Measurements from ENCODE around the gene GRB2. TPM values are rescaled to one million over a fixed set of nuclear protein-coding genes. Genes with fewer than 3 reads are reported as not detected.

Gene GRB2
- total RNA-seq, 1 donor: 68.8 TPM

DNA sequence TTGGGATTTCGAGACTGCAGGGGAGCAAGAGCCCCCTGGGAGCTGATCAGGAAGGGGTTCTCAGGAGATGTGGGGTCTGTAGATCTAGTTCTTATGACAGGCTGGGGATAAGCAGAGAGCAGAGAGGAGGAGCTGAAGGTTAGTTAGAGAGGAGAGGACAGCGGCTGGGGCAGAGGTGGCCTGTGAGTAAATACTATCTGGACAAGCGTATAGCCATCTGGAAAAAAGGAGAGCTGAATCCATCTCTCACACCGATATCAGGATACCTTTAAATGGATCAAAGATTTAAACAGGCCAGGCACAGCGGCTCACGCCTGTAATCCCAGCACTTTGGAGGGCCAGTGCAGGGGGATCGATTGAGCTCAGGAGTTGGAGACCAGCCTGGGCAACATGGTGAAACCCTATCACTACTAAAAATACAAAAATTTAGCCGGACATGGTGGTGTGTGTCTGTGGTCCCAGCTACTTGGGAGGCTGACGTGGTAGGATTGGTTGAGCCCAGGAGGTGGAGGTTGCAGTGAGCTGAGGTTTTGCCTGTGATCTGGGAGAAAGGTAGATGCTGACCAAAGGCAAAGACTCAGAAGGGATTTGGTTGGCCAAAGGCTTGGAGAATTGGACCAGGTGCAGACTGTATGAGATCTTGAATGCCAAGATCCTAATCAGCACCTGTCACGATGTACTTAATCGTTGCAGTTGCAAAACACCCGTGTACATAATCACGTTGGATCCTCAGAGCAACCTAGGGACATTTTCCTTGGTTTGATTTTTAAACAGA lies 97.3 kb downstream of the GRB2 start:
- no peak overlapping the region for H3K4me2 ChIP-seq (ENCODE audit: insufficient read depth, low read length)
- no peak overlapping the region for H3K4me3 ChIP-seq (ENCODE audit: insufficient read depth, low read length)
- H3K27me3 ChIP-seq (ENCODE audit: insufficient read depth, low read length): no peaks in the 10 kb centered on the region
- H3K9me3 ChIP-seq (ENCODE audit: low read depth, low read length): no peaks in the 10 kb centered on the region
- no peaks in the 10 kb centered on the region for H3K4me1 ChIP-seq (ENCODE audit: insufficient read depth, low read length)
- no peak overlapping the region for H2AFZ ChIP-seq (ENCODE audit: low read length)
- TF ChIP-seq, protein P1, sequence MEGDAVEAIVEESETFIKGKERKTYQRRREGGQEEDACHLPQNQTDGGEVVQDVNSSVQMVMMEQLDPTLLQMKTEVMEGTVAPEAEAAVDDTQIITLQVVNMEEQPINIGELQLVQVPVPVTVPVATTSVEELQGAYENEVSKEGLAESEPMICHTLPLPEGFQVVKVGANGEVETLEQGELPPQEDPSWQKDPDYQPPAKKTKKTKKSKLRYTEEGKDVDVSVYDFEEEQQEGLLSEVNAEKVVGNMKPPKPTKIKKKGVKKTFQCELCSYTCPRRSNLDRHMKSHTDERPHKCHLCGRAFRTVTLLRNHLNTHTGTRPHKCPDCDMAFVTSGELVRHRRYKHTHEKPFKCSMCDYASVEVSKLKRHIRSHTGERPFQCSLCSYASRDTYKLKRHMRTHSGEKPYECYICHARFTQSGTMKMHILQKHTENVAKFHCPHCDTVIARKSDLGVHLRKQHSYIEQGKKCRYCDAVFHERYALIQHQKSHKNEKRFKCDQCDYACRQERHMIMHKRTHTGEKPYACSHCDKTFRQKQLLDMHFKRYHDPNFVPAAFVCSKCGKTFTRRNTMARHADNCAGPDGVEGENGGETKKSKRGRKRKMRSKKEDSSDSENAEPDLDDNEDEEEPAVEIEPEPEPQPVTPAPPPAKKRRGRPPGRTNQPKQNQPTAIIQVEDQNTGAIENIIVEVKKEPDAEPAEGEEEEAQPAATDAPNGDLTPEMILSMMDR (IDR thresholded peaks at IDR 0.05; ENCODE audit: extremely low read depth, low read depth, low read length): no peak
- H3K27ac ChIP-seq (ENCODE audit: low read depth, low read length): no peak overlapping the region
- H3K79me2 ChIP-seq (ENCODE audit: insufficient read depth, low read length): no peaks in the 10 kb centered on the region
- DNase-seq (ENCODE audit: insufficient read length, low spot score, missing footprints): peak; percentile 48
- no peaks in the 10 kb centered on the region for H4K20me1 ChIP-seq (ENCODE audit: insufficient read depth, low read length)
- H3K36me3 ChIP-seq (ENCODE audit: insufficient read depth, low read length): no peaks in the 10 kb centered on the region

DNA sequence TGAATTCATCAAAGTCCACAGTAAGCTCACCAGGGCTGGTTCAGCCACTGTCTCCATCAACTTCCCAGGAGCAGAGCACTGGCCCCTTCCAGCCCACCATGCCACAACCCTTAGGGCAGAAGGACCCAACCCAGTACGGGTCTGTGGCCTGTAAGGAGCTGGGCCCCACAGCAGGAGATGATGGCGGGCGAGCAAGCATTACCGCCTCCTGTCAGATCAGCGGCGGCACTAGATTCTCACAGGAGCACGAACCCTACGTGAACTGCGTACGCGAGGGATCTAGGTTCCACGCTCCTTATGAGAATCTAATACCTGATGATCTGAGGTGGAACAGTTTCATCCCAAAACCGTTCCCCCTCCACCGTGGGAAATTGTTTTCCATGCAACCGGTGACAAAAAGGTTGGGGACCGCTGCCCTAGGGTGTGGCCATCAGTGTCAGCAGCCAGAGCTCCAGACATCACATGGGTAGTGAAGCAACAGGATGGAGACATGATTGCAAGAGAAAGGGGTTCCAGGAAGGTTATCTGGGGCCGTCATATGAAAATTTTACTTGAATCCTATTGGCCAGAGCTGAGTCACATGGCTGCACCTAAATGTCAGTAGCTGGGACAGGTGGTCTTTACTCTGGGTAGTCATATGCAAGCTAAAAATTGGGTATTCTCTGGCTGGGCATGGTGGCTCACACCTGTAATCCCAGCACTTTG lies 103.8 kb downstream of the GRB2 start:
- Histone ChIP-seq H2AFZ (ENCODE audit: low read length) (no peak overlapping the region), H3K4me1 (ENCODE audit: insufficient read depth, low read length) (no peaks in the 10 kb centered on the region), H4K20me1 (ENCODE audit: insufficient read depth, low read length) (no peaks in the 10 kb centered on the region), H3K4me2 (ENCODE audit: insufficient read depth, low read length) (no peak overlapping the region), H3K27me3 (ENCODE audit: insufficient read depth, low read length) (no peaks in the 10 kb centered on the region), H3K9me3 (ENCODE audit: low read depth, low read length) (no peaks in the 10 kb centered on the region), H3K4me3 (ENCODE audit: insufficient read depth, low read length) (no peak overlapping the region), H3K79me2 (ENCODE audit: insufficient read depth, low read length) (no peaks in the 10 kb centered on the region), H3K36me3 (ENCODE audit: insufficient read depth, low read length) (no peaks in the 10 kb centered on the region), H3K27ac (ENCODE audit: low read depth, low read length) (no peak overlapping the region)
- TF ChIP-seq, protein P1 (IDR thresholded peaks at IDR 0.05; ENCODE audit: extremely low read depth, low read depth, low read length): no peak
- no peak for DNase-seq (ENCODE audit: insufficient read length, low spot score, missing footprints)

DNA sequence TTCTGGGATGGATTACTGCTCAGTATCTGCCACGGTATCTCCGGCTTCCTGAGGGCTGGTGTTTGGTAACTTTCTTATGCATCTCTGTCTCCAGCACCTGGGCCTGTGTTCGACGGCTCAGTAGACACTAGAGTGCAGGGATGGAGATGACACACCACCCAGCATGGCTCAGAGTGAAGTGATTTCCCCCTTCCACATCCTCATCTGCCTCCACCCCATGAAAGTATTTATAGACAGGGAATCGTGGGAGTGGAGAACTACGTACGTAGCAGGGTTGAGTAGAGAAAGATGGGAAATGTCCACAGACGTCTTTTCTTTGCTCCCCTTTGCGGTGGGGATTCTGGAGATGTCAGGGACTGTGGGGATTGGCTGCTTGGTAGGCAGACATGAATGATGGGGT lies 104.4 kb downstream of the GRB2 start:
- no peak overlapping the region for H3K4me2 ChIP-seq (ENCODE audit: insufficient read depth, low read length)
- no peaks in the 10 kb centered on the region for H3K9me3 ChIP-seq (ENCODE audit: low read depth, low read length)
- no peak overlapping the region for H3K27ac ChIP-seq (ENCODE audit: low read depth, low read length)
- no peaks in the 10 kb centered on the region for H4K20me1 ChIP-seq (ENCODE audit: insufficient read depth, low read length)
- no peaks in the 10 kb centered on the region for H3K4me1 ChIP-seq (ENCODE audit: insufficient read depth, low read length)
- H2AFZ ChIP-seq (ENCODE audit: low read length): no peak overlapping the region
- no peaks in the 10 kb centered on the region for H3K27me3 ChIP-seq (ENCODE audit: insufficient read depth, low read length)
- H3K4me3 ChIP-seq (ENCODE audit: insufficient read depth, low read length): no peak overlapping the region
- H3K79me2 ChIP-seq (ENCODE audit: insufficient read depth, low read length): no peaks in the 10 kb centered on the region
- H3K36me3 ChIP-seq (ENCODE audit: insufficient read depth, low read length): no peaks in the 10 kb centered on the region
- DNase-seq (ENCODE audit: insufficient read length, low spot score, missing footprints): no peak
- TF ChIP-seq, protein P1 (IDR thresholded peaks at IDR 0.05; ENCODE audit: extremely low read depth, low read depth, low read length): no peak

DNA sequence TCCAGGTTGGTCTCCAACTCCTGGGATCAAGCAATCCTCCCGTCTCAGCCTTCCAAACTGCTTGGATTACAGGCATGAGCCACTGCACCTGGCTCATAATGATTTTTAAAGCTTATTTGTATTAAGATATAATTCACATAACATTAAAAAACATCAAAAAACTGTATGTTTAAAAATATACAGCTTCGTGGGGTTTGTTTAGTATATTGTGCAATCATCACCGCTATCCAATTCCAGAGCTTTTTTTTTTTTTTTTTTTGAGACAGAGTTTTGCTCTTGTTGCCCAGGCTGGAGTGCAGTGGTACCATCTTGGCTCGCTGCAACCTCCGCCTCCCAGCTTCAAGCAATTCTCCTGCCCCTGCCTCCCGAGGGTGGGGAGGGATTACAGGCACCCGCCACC lies 105.2 kb downstream of the GRB2 start:
- no peak for DNase-seq (ENCODE audit: insufficient read length, low spot score, missing footprints)
- H4K20me1 ChIP-seq (ENCODE audit: insufficient read depth, low read length): no peaks in the 10 kb centered on the region
- no peak overlapping the region for H3K4me2 ChIP-seq (ENCODE audit: insufficient read depth, low read length)
- no peaks in the 10 kb centered on the region for H3K4me1 ChIP-seq (ENCODE audit: insufficient read depth, low read length)
- no peaks in the 10 kb centered on the region for H3K27me3 ChIP-seq (ENCODE audit: insufficient read depth, low read length)
- TF ChIP-seq, protein P1 (IDR thresholded peaks at IDR 0.05; ENCODE audit: extremely low read depth, low read depth, low read length): no peak
- H3K9me3 ChIP-seq (ENCODE audit: low read depth, low read length): no peaks in the 10 kb centered on the region
- no peak overlapping the region for H3K4me3 ChIP-seq (ENCODE audit: insufficient read depth, low read length)
- no peak overlapping the region for H2AFZ ChIP-seq (ENCODE audit: low read length)
- no peak overlapping the region for H3K27ac ChIP-seq (ENCODE audit: low read depth, low read length)
- no peaks in the 10 kb centered on the region for H3K36me3 ChIP-seq (ENCODE audit: insufficient read depth, low read length)
- H3K79me2 ChIP-seq (ENCODE audit: insufficient read depth, low read length): no peaks in the 10 kb centered on the region

Data from osteoblast (primary cell).